ENCODE measurements around the gene ALDH4A1.

ALDH4A1 gene

DNA sequence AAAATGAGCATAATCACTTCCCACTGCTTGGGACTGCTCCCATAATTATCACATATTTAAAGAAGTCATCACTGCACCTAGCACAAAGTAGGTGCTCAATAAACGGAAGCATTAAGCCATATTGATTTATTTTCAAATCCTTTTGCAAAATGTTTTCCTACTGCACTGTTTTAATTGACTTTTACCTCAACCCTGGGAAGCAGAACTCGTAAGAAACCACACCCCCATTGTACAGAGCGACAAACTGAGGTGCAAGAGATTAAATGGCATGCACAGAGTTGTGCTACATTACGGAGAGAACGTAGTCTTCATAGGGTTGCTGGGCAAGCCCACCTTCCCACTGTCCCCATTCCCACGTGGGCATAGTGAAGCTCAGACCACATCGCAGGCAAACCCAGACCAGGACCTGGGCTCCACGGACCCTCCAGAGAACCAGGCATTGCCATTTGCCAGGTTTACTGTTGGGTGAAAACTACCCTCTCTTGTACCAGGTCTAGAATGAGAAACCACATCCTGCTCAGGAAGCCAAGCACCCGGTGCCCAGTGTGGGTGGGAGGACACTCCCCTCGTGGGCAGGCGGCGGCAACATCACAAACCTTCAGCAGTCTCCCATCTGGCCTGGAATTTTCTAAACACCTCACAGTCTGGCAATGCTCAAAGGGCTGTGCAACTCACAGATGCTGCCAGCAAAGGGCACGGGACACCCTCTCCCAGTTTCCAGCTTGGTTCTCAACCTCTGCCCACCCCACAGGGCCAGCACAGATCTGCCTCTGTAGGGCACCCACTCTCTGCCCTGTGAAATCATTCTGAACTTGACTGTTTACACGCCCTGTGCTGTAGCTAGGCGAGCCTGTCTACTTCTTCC lies 45.9 kb upstream of the ALDH4A1 start:
- H3K4me3 ChIP-seq (ENCODE audit: low read depth, low read length) = no peak overlapping the region
- TF ChIP-seq, protein P1, sequence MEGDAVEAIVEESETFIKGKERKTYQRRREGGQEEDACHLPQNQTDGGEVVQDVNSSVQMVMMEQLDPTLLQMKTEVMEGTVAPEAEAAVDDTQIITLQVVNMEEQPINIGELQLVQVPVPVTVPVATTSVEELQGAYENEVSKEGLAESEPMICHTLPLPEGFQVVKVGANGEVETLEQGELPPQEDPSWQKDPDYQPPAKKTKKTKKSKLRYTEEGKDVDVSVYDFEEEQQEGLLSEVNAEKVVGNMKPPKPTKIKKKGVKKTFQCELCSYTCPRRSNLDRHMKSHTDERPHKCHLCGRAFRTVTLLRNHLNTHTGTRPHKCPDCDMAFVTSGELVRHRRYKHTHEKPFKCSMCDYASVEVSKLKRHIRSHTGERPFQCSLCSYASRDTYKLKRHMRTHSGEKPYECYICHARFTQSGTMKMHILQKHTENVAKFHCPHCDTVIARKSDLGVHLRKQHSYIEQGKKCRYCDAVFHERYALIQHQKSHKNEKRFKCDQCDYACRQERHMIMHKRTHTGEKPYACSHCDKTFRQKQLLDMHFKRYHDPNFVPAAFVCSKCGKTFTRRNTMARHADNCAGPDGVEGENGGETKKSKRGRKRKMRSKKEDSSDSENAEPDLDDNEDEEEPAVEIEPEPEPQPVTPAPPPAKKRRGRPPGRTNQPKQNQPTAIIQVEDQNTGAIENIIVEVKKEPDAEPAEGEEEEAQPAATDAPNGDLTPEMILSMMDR (IDR thresholded peaks at IDR 0.05; ENCODE audit: borderline replicate concordance, insufficient read depth, low read depth, low read length) = no peak

DNA sequence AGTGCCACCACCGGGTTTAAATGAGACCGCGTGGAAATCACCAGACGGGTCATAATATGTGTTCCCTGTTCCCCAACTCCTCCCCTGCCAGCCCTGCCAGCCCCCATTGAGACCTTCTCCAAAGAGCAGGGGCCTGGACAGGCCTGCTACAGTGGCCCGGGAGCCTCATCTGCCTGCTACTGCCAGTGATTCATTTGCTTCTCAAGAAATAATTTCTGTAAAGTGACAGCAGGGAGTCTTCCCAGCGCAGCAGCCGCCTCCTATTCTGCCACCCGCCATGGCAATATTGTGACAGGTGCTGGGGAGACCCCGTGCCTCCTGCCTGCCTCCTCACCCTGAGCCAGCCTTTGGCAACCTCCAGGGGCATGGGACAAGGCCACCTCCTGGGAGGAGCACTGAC lies 45.2 kb upstream of the ALDH4A1 start:
- TF ChIP-seq, protein P1 (IDR thresholded peaks at IDR 0.05; ENCODE audit: borderline replicate concordance, insufficient read depth, low read depth, low read length) = no peak
- no peak overlapping the region for H3K4me3 ChIP-seq (ENCODE audit: low read depth, low read length)

DNA sequence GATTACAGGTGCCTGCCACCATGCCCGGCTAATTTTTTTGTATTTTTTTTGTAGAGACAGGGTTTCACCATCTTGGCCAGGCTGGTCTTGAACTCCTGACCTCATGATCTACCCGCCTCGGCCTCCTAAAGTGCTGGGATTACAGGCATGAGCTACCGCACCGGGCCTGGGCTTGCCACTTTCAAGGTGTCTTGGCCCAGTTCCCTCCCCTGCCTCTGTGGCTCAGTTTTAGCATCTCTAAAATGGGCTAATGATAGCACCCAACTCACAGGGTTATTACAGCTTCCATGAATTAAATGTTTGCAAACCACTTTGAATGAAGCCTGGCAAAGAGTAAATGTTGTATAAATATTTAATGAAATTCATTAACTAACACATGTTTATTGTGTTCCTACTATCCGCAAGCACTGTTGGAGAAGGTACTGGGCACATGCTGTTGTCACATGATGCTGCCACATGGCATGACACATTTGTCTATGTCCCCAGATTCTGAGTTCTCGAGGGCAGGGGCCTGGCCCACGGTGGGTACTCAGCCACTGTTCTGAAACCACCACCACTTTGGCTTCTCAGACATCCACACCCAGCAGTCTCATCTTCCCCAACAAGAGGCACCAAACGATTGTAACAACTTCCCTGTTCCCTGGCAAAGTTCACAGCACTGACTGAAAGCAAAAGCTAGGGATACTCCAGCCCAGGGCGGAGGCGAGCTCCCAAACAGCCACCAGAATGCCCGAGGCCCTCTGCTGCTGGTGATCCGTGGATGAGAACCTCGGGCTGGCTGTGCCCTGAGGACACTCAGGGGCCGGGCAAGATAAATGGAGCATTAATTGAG lies 44.4 kb upstream of the ALDH4A1 start:
- TF ChIP-seq, protein P1 (IDR thresholded peaks at IDR 0.05; ENCODE audit: borderline replicate concordance, insufficient read depth, low read depth, low read length) = no peak
- no peak overlapping the region for H3K4me3 ChIP-seq (ENCODE audit: low read depth, low read length)

DNA sequence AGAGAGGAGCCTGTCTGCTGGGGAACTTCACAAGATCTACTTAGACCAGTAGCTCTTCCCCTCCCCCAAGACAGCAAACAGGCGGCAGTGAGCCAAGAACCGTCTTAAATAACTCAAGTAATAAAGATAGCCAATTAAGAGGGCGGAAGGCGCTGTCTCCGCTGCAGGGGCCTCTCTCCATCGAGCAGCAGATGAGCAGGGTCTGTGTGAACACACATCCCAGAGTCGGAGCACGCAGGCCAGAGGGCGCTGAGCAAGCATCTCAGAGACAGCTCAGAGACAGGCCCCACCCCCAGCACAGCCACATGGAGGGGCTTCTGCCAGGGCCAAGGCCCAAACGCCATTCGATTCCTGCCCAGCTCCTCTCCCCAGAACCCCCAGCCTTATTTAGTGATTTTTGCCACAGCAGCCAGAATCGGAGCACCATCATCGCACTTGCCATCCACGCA lies 43.1 kb upstream of the ALDH4A1 start:
- H3K4me3 ChIP-seq (ENCODE audit: low read depth, low read length) = no peak overlapping the region
- TF ChIP-seq, protein P1 (IDR thresholded peaks at IDR 0.05; ENCODE audit: borderline replicate concordance, insufficient read depth, low read depth, low read length) = no peak

DNA sequence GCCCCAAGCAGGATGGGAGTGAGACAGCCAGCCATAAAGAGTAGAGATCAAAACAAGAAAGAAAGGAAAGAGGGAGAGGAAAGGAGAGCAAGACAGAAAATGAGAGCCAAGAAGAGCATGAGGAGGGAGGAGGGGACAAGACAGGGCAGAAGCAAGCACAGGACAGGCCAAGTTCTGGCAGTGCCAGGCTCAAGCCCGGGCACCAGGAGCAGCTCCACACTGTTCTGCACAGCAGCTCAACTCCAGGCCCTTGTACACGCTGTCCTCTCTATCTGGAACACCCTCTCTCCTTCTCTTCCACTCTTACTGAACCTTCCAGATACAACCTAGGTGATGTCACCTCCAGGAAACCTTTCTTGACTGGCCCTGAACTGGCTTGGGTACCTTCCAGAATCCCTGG lies 42.5 kb upstream of the ALDH4A1 start:
- no peak overlapping the region for H3K4me3 ChIP-seq (ENCODE audit: low read depth, low read length)
- TF ChIP-seq, protein P1 (IDR thresholded peaks at IDR 0.05; ENCODE audit: borderline replicate concordance, insufficient read depth, low read depth, low read length) = no peak

DNA sequence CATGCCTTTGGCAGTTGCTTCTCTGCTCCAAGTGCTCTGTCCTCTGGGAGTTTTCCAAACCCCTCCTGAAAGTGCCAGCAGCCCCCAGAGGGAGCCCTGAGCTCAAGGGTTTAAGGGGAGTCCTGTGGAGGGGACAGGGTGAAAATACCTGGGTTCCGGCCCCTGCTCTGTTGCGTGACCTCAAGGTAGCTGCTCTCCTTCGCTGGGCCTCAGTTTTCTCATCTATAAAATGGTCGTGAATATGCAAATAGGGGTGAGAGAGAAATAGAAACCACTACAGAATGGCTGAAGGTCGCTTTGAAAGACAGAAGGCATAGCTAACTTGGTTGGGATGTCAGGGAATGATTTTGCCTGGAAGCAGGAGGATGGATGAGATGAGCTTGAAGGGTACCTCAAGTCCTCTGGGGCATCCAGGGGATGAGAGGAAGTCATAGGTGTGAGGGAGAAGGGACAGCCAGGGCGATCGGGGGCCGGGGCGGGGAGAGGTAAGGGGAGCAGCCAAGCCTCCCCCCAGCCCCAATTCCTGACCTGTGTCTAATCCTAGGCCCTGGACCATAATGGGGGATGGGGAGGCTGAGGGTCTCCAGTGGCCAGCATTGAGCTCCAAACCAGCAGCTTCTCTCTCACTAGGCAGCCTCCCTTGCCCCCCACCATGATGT lies 41.7 kb upstream of the ALDH4A1 start:
- TF ChIP-seq, protein P1 (IDR thresholded peaks at IDR 0.05; ENCODE audit: borderline replicate concordance, insufficient read depth, low read depth, low read length) = no peak
- H3K4me3 ChIP-seq (ENCODE audit: low read depth, low read length) = no peak overlapping the region

Data from GM12875 (cell line).